Measurements from ENCODE around the gene SIX4. TPM values are rescaled to one million over a fixed set of nuclear protein-coding genes. Genes with fewer than 3 reads are reported as not detected.

The SIX4 gene
- total and polyA plus RNA-seq, 2 donors (not counting 1 experiment from before 2014, with no cell fraction given) = 9.1 to 18.3 TPM

DNA sequence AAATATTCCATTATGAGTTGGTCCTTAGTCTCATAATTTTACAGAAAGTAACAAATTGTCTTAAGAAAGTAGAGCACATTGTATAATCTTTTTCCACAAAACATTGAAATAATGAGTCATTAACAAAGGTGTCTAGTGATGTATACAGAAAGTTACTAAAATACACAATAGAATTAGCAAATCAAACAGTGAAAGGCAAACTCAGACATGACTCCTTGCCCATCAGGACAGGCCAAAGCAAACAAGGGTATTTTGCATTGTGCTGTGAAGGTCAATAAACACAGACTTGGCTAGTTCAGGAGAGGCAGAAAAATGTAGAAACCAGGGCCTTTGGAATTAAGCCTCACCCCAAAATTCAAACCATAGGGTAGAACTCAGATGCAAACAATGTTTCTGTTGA, 37.3 kb downstream of the SIX4 start:
- Histone ChIP-seq H3K9ac (ENCODE audit: insufficient read depth, low read length) (no peak overlapping the region), H3K4me3 (replicated peaks in 1 of 4; ENCODE audit: control extremely low read depth in 1 of 4, insufficient read depth in 1 of 4, low read depth in 3 of 4, low read length in 4 of 4) (no peak overlapping the region), H4K20me1 (ENCODE audit: control insufficient read depth, extremely low read depth, insufficient read depth, low read length) (no peaks in the 10 kb centered on the region), H3K36me3 (ENCODE audit: control insufficient read depth, insufficient read depth, low read length) (no peaks in the 10 kb centered on the region), H2AFZ (ENCODE audit: low read length) (no peak overlapping the region), H3K79me2 (ENCODE audit: control insufficient read depth, insufficient read depth, low read length) (no peaks in the 10 kb centered on the region), H3K4me2 (ENCODE audit: extremely low read depth, insufficient read depth, low read length) (no peak overlapping the region), H3K9me3 (ENCODE audit: control insufficient read depth, insufficient read depth, low read depth, low read length) (no peaks in the 10 kb centered on the region), H3K4me1 (ENCODE audit: control insufficient read depth, extremely low read depth, insufficient read depth, low read length) (no peaks in the 10 kb centered on the region), H3K27me3 (ENCODE audit: control insufficient read depth, insufficient read depth, low read length) (no peaks in the 10 kb centered on the region), H3K27ac (ENCODE audit: insufficient read depth, low read length) (no peak overlapping the region)
- no peak for DNase-seq (ENCODE audit: low read depth in 2 of 2)
- TF ChIP-seq EZH2 (IDR thresholded peaks at IDR 0.05; ENCODE audit: low read length, missing control alignments) = no peak
- TF ChIP-seq, protein P1, sequence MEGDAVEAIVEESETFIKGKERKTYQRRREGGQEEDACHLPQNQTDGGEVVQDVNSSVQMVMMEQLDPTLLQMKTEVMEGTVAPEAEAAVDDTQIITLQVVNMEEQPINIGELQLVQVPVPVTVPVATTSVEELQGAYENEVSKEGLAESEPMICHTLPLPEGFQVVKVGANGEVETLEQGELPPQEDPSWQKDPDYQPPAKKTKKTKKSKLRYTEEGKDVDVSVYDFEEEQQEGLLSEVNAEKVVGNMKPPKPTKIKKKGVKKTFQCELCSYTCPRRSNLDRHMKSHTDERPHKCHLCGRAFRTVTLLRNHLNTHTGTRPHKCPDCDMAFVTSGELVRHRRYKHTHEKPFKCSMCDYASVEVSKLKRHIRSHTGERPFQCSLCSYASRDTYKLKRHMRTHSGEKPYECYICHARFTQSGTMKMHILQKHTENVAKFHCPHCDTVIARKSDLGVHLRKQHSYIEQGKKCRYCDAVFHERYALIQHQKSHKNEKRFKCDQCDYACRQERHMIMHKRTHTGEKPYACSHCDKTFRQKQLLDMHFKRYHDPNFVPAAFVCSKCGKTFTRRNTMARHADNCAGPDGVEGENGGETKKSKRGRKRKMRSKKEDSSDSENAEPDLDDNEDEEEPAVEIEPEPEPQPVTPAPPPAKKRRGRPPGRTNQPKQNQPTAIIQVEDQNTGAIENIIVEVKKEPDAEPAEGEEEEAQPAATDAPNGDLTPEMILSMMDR (conservative IDR thresholded peaks at IDR 0.05 in 1 of 2, IDR thresholded peaks at IDR 0.05 in 1 of 2; ENCODE audit: low read depth in 1 of 2, low read length in 2 of 2) = no peak

DNA sequence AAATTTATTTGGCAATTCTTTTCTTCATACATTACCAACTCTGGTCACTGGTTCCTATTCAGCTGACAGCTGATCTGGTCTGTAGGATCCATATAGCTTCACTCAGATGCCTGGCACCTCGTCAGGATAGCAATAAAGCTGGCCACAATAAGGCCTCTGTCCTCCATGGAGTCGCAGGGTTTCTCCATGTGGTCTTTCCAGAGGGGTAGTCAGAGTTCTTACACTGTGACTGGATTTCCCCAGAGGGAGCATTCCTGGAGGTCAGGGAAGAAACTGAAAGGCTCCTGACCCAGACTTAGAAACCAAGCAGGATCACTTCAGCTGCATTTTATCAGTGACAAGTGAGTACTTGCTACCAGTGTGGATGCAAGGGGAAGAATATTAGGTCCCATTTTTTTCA, 39.9 kb downstream of the SIX4 start:
- Histone ChIP-seq H3K36me3 (ENCODE audit: control insufficient read depth, insufficient read depth, low read length) (no peaks in the 10 kb centered on the region), H3K9ac (ENCODE audit: insufficient read depth, low read length) (no peak overlapping the region), H3K79me2 (ENCODE audit: control insufficient read depth, insufficient read depth, low read length) (no peaks in the 10 kb centered on the region), H3K9me3 (ENCODE audit: control insufficient read depth, insufficient read depth, low read depth, low read length) (no peaks in the 10 kb centered on the region), H3K4me1 (ENCODE audit: control insufficient read depth, extremely low read depth, insufficient read depth, low read length) (no peaks in the 10 kb centered on the region), H3K27ac (ENCODE audit: insufficient read depth, low read length) (no peak overlapping the region), H2AFZ (ENCODE audit: low read length) (no peak overlapping the region), H4K20me1 (ENCODE audit: control insufficient read depth, extremely low read depth, insufficient read depth, low read length) (no peaks in the 10 kb centered on the region), H3K27me3 (ENCODE audit: control insufficient read depth, insufficient read depth, low read length) (no peaks in the 10 kb centered on the region), H3K4me3 (replicated peaks in 1 of 4; ENCODE audit: control extremely low read depth in 1 of 4, insufficient read depth in 1 of 4, low read depth in 3 of 4, low read length in 4 of 4) (no peak overlapping the region), H3K4me2 (ENCODE audit: extremely low read depth, insufficient read depth, low read length) (no peak overlapping the region)
- no peak for TF ChIP-seq EZH2 (IDR thresholded peaks at IDR 0.05; ENCODE audit: low read length, missing control alignments)
- TF ChIP-seq, protein P1 (conservative IDR thresholded peaks at IDR 0.05 in 1 of 2, IDR thresholded peaks at IDR 0.05 in 1 of 2; ENCODE audit: low read depth in 1 of 2, low read length in 2 of 2) = no peak
- no peak for DNase-seq (ENCODE audit: low read depth in 2 of 2)

DNA sequence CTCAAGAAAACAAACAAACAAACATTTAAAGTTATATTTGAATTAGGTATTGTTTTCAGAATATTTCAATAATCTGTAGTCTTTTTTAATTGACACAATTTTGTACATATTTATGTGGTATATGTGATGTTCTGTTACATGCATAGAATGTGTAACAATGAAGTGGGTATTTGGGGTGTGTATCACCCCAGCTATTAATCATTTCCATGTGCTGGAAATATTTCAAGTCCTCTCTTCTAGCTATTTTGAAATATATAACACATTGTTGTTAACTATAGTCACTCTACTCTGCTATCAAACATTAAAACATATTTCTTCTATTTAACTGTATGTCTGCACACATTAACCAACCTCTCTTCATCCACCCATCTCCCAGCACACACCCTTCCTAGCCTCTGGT, 42.9 kb downstream of the SIX4 start:
- Histone ChIP-seq H3K9me3 (ENCODE audit: control insufficient read depth, insufficient read depth, low read depth, low read length) (no peaks in the 10 kb centered on the region), H2AFZ (ENCODE audit: low read length) (no peak overlapping the region), H3K9ac (ENCODE audit: insufficient read depth, low read length) (no peak overlapping the region), H4K20me1 (ENCODE audit: control insufficient read depth, extremely low read depth, insufficient read depth, low read length) (no peaks in the 10 kb centered on the region), H3K4me3 (replicated peaks in 1 of 4; ENCODE audit: control extremely low read depth in 1 of 4, insufficient read depth in 1 of 4, low read depth in 3 of 4, low read length in 4 of 4) (no peak overlapping the region), H3K79me2 (ENCODE audit: control insufficient read depth, insufficient read depth, low read length) (no peaks in the 10 kb centered on the region), H3K27ac (ENCODE audit: insufficient read depth, low read length) (no peak overlapping the region), H3K36me3 (ENCODE audit: control insufficient read depth, insufficient read depth, low read length) (no peaks in the 10 kb centered on the region), H3K4me1 (ENCODE audit: control insufficient read depth, extremely low read depth, insufficient read depth, low read length) (no peaks in the 10 kb centered on the region), H3K4me2 (ENCODE audit: extremely low read depth, insufficient read depth, low read length) (no peak overlapping the region), H3K27me3 (ENCODE audit: control insufficient read depth, insufficient read depth, low read length) (no peaks in the 10 kb centered on the region)
- TF ChIP-seq, protein P1 (conservative IDR thresholded peaks at IDR 0.05 in 1 of 2, IDR thresholded peaks at IDR 0.05 in 1 of 2; ENCODE audit: low read depth in 1 of 2, low read length in 2 of 2) = no peak
- no peak for TF ChIP-seq EZH2 (IDR thresholded peaks at IDR 0.05; ENCODE audit: low read length, missing control alignments)
- DNase-seq (ENCODE audit: low read depth in 2 of 2) = no peak
